Activated T-helper 17 cell treated with anti-CD3 and anti-CD28 coated beads, Interleukin-2, amount 50 U/mL, for 72 hours (primary cell): ENCODE measurements around the gene FGD4. TPM values are rescaled to one million over a fixed set of nuclear protein-coding genes. Genes with fewer than 3 reads are reported as not detected.
A peak's percentile ranks its signal among the peaks of the same experiment; 100 is the strongest.

Experiments used
- ATAC-seq: fragments of 150-1000 bp; cut with Tn5 transposase; replicated peaks from 2 replicates; pipeline ENCODE4 v1.10.0; 2021; ENCODE audit warnings: mild to moderate bottlenecking, moderate library complexity
- H3K27ac Mint-ChIP-seq: one replicate; pipeline ENCODE4 v1.8.0; 2022; ENCODE audit warnings: mixed read lengths
- H3K27me3 Mint-ChIP-seq: one replicate; pipeline ENCODE4 v1.8.0; 2022; ENCODE audit warnings: mixed read lengths
- H3K36me3 Mint-ChIP-seq: one replicate; pipeline ENCODE4 v1.8.0; 2022; ENCODE audit warnings: low read depth, mild to moderate bottlenecking, mixed read lengths
- H3K4me1 Mint-ChIP-seq: one replicate; pipeline ENCODE4 v1.8.0; 2022; ENCODE audit warnings: mixed read lengths
- H3K4me3 Mint-ChIP-seq: one replicate; pipeline ENCODE4 v1.8.0; 2022; ENCODE audit warnings: mild to moderate bottlenecking, mixed read lengths
- H3K9me3 Mint-ChIP-seq: one replicate; pipeline ENCODE4 v1.8.0; 2022; ENCODE audit warnings: mixed read lengths
- total RNA-seq, 2 donors: library from RNA; stranded (reverse); gene quantifications; one replicate each; pipeline ENCODE4 v1.2.3, GENCODE V29; 2022

Gene FGD4
- total RNA-seq, 2 donors from 2014 or later, result 0.21 to 0.32 TPM

- no peaks in the 10 kb centered on the region for H3K4me1 Mint-ChIP-seq
- no peak overlapping the region for H3K4me3 Mint-ChIP-seq
- H3K9me3 Mint-ChIP-seq, result no peaks in the 10 kb centered on the region
- no peak for ATAC-seq
- H3K27me3 Mint-ChIP-seq, result peaks cover 16% of the 10 kb centered on the region
- no peaks in the 10 kb centered on the region for H3K36me3 Mint-ChIP-seq
- no peak overlapping the region for H3K27ac Mint-ChIP-seq
Measured at GRCh38 chr12:32395026-32395425, 4.3 kb upstream of the FGD4 start.

GRCh38 chr12:32397696-32398095 lies 1.7 kb upstream of the FGD4 start:
- no peaks in the 10 kb centered on the region for H3K9me3 Mint-ChIP-seq
- no peak for ATAC-seq

GRCh38 chr12:32398181-32398580 lies 1.2 kb upstream of the FGD4 start:
- peaks cover 28% of the 10 kb centered on the region for H3K27me3 Mint-ChIP-seq
- no peak overlapping the region for H3K27ac Mint-ChIP-seq
- H3K4me3 Mint-ChIP-seq, result peak overlapping the region; percentile 75
- no peak for ATAC-seq
- H3K9me3 Mint-ChIP-seq, result no peaks in the 10 kb centered on the region
- no peaks in the 10 kb centered on the region for H3K4me1 Mint-ChIP-seq
- no peaks in the 10 kb centered on the region for H3K36me3 Mint-ChIP-seq

More at GRCh38 chr12:32397696-32398095, 1.7 kb upstream of the FGD4 start:
- Mint-ChIP-seq H3K4me1 (no peaks in the 10 kb centered on the region), H3K4me3 (no peak overlapping the region), H3K27ac (no peak overlapping the region), H3K27me3 (peaks cover 23% of the 10 kb centered on the region), H3K36me3 (no peaks in the 10 kb centered on the region)

- H3K27me3 Mint-ChIP-seq, result peaks cover 30% of the 10 kb centered on the region
- no peaks in the 10 kb centered on the region for H3K36me3 Mint-ChIP-seq
- no peaks in the 10 kb centered on the region for H3K9me3 Mint-ChIP-seq
- H3K4me3 Mint-ChIP-seq, result peak overlapping the region; percentile 75
- no peaks in the 10 kb centered on the region for H3K4me1 Mint-ChIP-seq
- no peak for ATAC-seq
- no peak overlapping the region for H3K27ac Mint-ChIP-seq
Measured at GRCh38 chr12:32398816-32399369, 465 bp upstream of the FGD4 start.

- no peaks in the 10 kb centered on the region for H3K4me1 Mint-ChIP-seq
- H3K4me3 Mint-ChIP-seq, result peak overlapping the region; percentile 35
- no peak for ATAC-seq
- H3K9me3 Mint-ChIP-seq, result no peaks in the 10 kb centered on the region
- peaks cover 30% of the 10 kb centered on the region for H3K27me3 Mint-ChIP-seq
- no peaks in the 10 kb centered on the region for H3K36me3 Mint-ChIP-seq
- no peak overlapping the region for H3K27ac Mint-ChIP-seq
Measured at GRCh38 chr12:32400114-32400672, 835 bp downstream of the FGD4 start.

DNA sequence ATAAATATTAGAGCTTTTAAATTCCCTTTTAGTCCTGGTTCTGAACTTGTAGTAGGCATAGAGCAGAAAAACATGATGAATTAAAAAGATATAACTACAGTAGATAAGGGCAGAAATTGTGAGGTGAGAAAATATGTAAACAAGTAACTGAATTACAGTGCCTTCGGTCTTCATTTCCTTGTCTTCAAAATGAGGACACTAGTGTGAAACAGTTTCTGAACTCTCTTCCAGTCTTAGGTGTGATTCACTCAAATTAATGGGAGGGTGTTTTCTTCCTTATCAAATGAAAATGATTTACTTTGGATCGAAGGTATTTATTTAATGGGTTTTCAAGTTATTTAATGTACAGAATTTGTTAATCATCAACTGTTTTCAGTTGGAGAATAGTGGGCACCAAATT lies 1.5 kb downstream of the FGD4 start:
- no peaks in the 10 kb centered on the region for H3K9me3 Mint-ChIP-seq

DNA sequence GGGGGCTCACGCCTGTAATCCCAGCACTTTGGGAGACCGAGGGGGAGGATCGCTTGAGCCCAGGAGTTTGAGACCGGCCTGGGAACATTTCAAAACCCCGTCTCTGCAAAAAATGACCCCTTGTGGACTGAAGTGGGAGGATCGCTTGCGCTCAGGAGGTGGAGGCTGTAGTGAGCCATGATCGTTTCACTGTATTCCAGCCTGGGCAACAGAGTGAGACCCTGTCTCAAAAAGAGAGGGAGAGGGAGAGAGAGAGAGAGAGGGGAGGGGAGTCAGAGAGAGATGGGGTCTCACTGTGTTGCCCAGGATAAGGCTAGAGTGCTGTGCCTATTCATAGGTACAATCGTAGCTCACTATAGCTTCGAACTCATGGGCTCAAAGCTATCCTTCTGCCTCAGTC lies 2.8 kb downstream of the FGD4 start:
- H3K36me3 Mint-ChIP-seq, result no peaks in the 10 kb centered on the region
- no peak overlapping the region for H3K4me3 Mint-ChIP-seq
- no peaks in the 10 kb centered on the region for H3K9me3 Mint-ChIP-seq
- ATAC-seq, result no peak
- H3K27me3 Mint-ChIP-seq, result peaks cover 27% of the 10 kb centered on the region
- no peak overlapping the region for H3K27ac Mint-ChIP-seq
- no peaks in the 10 kb centered on the region for H3K4me1 Mint-ChIP-seq

More for the DNA sequence above, 1.5 kb downstream of the FGD4 start:
- Mint-ChIP-seq H3K4me1 (no peaks in the 10 kb centered on the region), H3K27me3 (peaks cover 30% of the 10 kb centered on the region), H3K36me3 (no peaks in the 10 kb centered on the region), H3K4me3 (peak overlapping the region; percentile 35), H3K27ac (no peak overlapping the region)
- ATAC-seq, result no peak

- H3K36me3 Mint-ChIP-seq, result no peaks in the 10 kb centered on the region
Measured at GRCh38 chr12:32402946-32403345, 3.6 kb downstream of the FGD4 start.

DNA sequence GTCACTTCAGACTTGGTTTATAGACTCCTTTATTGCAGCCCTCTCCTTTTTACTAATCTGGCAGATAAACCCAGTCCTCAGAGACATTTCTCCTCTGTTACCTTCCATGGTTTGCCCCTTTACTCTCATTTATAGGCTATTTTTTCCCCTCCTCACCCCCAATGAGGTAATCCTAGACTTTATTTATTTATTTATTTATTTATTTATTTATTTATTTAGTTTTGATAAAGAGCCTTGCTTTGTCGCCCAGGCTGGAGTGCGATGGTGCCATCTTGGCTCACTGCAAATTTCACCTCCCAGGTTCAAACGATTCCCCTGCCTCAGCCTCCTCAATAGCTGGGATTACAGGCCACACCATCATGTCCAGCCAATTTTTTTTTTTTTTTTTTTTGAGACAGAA lies 8.4 kb downstream of the FGD4 start:
- H3K4me1 Mint-ChIP-seq, result no peaks in the 10 kb centered on the region
- H3K27me3 Mint-ChIP-seq, result peaks cover 14% of the 10 kb centered on the region
- ATAC-seq, result no peak
- H3K4me3 Mint-ChIP-seq, result no peak overlapping the region
- no peaks in the 10 kb centered on the region for H3K36me3 Mint-ChIP-seq
- no peaks in the 10 kb centered on the region for H3K9me3 Mint-ChIP-seq
- no peak overlapping the region for H3K27ac Mint-ChIP-seq

More at GRCh38 chr12:32402946-32403345, 3.6 kb downstream of the FGD4 start:
- no peak for ATAC-seq
- no peaks in the 10 kb centered on the region for H3K9me3 Mint-ChIP-seq
- no peak overlapping the region for H3K27ac Mint-ChIP-seq
- H3K4me1 Mint-ChIP-seq, result no peaks in the 10 kb centered on the region
- H3K27me3 Mint-ChIP-seq, result peaks cover 26% of the 10 kb centered on the region
- H3K4me3 Mint-ChIP-seq, result no peak overlapping the region

DNA sequence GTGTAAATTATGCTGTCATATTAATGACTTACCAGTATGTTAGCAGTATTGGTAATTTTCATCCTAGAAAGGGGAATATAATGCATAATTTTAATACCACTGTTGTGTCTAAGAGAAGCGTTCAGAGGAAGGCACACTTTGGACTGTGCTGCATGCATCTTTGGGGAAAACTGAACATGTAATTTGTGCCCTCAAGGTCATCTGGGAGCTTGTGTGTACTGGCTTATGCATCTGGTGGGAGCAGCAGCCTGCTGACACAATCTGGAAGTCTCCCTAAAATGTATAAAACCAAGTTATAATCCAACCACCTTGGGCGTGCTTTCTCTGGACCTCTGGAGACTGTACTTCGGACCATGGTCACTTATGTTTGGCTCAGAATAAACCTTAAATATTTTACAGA lies 14.1 kb downstream of the FGD4 start:
- Mint-ChIP-seq H3K27ac (no peak overlapping the region), H3K36me3 (no peaks in the 10 kb centered on the region), H3K9me3 (no peaks in the 10 kb centered on the region), H3K4me1 (no peaks in the 10 kb centered on the region), H3K4me3 (no peak overlapping the region), H3K27me3 (peaks cover 8% of the 10 kb centered on the region)
- ATAC-seq, result no peak

DNA sequence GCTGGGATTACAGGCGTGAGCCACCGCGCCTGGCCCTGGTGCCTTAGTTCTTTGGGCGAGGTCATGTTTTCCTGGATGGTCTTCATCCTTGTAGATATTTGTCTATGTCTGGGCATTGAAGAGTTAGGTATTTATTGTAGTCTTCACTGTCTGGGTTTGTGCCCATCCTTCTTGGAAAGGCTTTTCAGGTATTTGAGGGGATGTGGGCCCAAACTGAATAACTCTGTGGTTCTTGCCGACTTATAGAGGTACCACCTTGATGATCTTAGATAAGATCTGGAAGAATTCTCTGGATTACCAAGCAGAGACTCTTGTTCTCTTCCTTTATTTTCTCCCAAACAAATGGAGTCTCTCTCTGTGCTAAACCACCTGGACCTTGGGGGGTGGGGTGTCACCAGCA lies 18.9 kb downstream of the FGD4 start:
- H3K36me3 Mint-ChIP-seq, result no peaks in the 10 kb centered on the region
- no peak for ATAC-seq
- peaks cover 13% of the 10 kb centered on the region for H3K27me3 Mint-ChIP-seq
- no peak overlapping the region for H3K4me3 Mint-ChIP-seq
- H3K9me3 Mint-ChIP-seq, result no peaks in the 10 kb centered on the region
- H3K27ac Mint-ChIP-seq, result no peak overlapping the region
- no peaks in the 10 kb centered on the region for H3K4me1 Mint-ChIP-seq

- Mint-ChIP-seq H3K27ac (no peak overlapping the region), H3K36me3 (no peaks in the 10 kb centered on the region), H3K4me1 (no peaks in the 10 kb centered on the region), H3K9me3 (no peaks in the 10 kb centered on the region), H3K4me3 (no peak overlapping the region), H3K27me3 (peaks cover 13% of the 10 kb centered on the region)
- no peak for ATAC-seq
Measured at GRCh38 chr12:32418903-32419519, 19.7 kb downstream of the FGD4 start.

DNA sequence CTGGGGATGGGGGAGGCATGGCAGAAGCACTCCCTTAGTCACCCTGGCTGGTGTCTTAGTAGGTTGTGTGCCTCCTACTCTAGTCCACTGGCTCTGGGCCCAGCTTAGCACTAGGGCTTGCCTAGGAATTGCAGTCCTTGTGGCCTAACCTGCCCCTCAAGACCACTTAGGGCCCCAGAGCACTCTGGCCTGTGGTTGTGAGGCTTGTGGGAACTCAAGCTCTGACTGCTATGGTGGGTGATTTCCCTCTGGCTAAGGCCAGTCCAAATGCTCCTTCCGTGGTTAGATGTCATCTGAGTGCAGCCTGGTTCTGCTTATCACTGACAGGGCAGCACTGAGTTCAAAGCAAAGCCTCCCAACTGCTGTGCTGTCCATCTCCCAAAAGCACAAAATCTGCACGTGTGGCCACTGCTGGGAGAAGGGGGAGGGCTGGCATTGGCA lies 20.2 kb downstream of the FGD4 start:
- no peaks in the 10 kb centered on the region for H3K9me3 Mint-ChIP-seq
- no peak for ATAC-seq
- no peak overlapping the region for H3K4me3 Mint-ChIP-seq
- peaks cover 16% of the 10 kb centered on the region for H3K27me3 Mint-ChIP-seq
- no peaks in the 10 kb centered on the region for H3K4me1 Mint-ChIP-seq
- H3K36me3 Mint-ChIP-seq, result no peaks in the 10 kb centered on the region
- H3K27ac Mint-ChIP-seq, result no peak overlapping the region

DNA sequence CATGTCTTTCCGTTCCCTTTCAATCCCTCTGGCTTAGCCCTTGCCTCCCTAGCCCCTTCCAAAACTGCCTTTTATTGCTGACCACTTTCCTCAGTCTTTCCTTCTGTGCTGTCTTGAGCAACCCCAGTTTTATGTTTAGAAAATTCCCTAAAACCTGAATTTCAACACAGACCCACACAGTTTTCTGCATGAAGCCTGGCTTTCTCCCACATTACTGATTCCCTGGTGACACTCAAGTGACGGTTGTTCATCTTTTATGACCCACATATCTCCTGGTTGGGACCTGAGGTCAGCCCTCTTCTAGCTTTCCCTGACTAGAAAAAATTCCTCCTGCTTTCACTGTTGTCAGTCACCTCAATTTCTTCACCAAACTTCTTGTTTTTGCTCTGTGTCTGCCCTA lies 21.0 kb downstream of the FGD4 start:
- Mint-ChIP-seq H3K27me3 (peaks cover 11% of the 10 kb centered on the region), H3K4me3 (no peak overlapping the region), H3K4me1 (no peaks in the 10 kb centered on the region), H3K27ac (no peak overlapping the region), H3K9me3 (no peaks in the 10 kb centered on the region), H3K36me3 (no peaks in the 10 kb centered on the region)
- ATAC-seq, result no peak

DNA sequence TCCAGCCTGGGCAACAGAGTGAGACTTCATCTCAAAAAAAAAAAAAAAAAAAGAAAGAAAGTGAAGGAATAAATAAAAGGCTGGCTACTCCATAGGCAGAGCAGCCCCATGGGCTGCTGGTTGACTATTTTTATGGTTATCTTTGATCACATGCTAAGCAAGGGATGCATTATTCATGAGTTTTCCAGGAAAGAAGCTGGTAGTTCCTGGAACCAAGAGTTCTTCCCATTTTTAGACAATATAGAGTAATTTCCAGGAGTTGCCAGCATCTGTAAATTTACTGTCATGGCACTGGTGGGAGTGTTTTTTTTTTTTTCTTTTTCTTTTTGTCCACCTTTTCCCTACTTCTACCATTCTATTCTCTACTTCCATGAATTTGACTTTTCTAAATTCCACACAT lies 24.2 kb downstream of the FGD4 start:
- H3K9me3 Mint-ChIP-seq, result peaks cover 8% of the 10 kb centered on the region
- H3K27ac Mint-ChIP-seq, result no peak overlapping the region
- peaks cover 5% of the 10 kb centered on the region for H3K36me3 Mint-ChIP-seq
- no peak for ATAC-seq
- H3K27me3 Mint-ChIP-seq, result peaks cover 20% of the 10 kb centered on the region
- H3K4me1 Mint-ChIP-seq, result no peaks in the 10 kb centered on the region
- H3K4me3 Mint-ChIP-seq, result no peak overlapping the region
